K562 (cell line): ENCODE results near the gene TRIM27. TPM values are rescaled to one million over a fixed set of nuclear protein-coding genes. Genes with fewer than 3 reads are reported as not detected.

Experiments
- ATAC-seq: fragments of 200-7000 bp; cut with Tn5 transposase; 3 replicates; pipeline ENCODE4 v1.9.1; 2020; ENCODE audit warnings: moderate library complexity
- BruUV-seq: library from RNA; stranded (reverse); fragments of 400-500 nt; replicated peaks from 2 replicates; lab custom pipeline; 2021; lab: Mats Ljungman, UMichigan
- CTCF ChIA-PET: fragments of 300-600 bp; formaldehyde crosslinking; extraction: SDS; loops from one replicate; lab custom pipeline; 2021; ENCODE audit warnings: low intra/inter-chr PET ratio; lab: Yijun Ruan, JAX
- POLR2A ChIA-PET: fragments of 300-600, 350-650 bp; sonication (Branson Sonifier 250); formaldehyde crosslinking; extraction: SDS; loops from one replicate; lab custom pipeline; 2021; ENCODE audit warnings: antibody characterized with exemption, inconsistent platforms; lab: Yijun Ruan, JAX
- DNase-seq, 4 experiments: peaks; one replicate each; pipeline versions ENCODE4 v3.0.0 to v3.0.0-alpha.2; 2011 to 2018; ENCODE audit warnings: low spot score in 3 of 4, mixed read lengths in 3 of 4; ENCODE audit errors: extremely low read depth in 1 of 4
- FAIRE-seq: peaks from 2 replicates; lab custom pipeline; 2011; peaks lifted over from hg19 to GRCh38; lab: Jason Lieb, UNC
- H2AFZ ChIP-seq: 2 replicates; pipeline ENCODE4 v1.6.0; 2011; ENCODE audit warnings: low read depth, low read length, control low read depth, inconsistent platforms
- H3K27ac ChIP-seq: fragments of 200-600 bp; 3 replicates; pipeline ENCODE4 v1.8.0; 2011; ENCODE audit warnings: low read depth, mild to moderate bottlenecking, control low read depth, inconsistent platforms, low read length, moderate library complexity, mixed read lengths; ENCODE audit errors: extremely low read depth
- H3K27me3 ChIP-seq, 2 experiments: fragments of 300-600 bp in 1 of 2; 2 replicates in 1 of 2; 3 replicates in 1 of 2; pipeline versions ENCODE4 v1.6.0 to v1.8.0; 2011; ENCODE audit warnings: inconsistent platforms in 2 of 2, low read length in 2 of 2, mild to moderate bottlenecking in 1 of 2, mixed read lengths in 1 of 2, moderate library complexity in 1 of 2; ENCODE audit not compliant: control insufficient read depth in 2 of 2, insufficient read depth in 2 of 2
- H3K36me3 ChIP-seq: fragments of 300-600 bp; 3 replicates; pipeline ENCODE4 v1.8.0; 2011; ENCODE audit warnings: mild to moderate bottlenecking, low read length, inconsistent platforms; ENCODE audit not compliant: control insufficient read depth, insufficient read depth
- H3K4me1 ChIP-seq, 2 experiments: fragments of 200-600 bp in 1 of 2; replicated peaks in 1 of 2; 2 replicates in 1 of 2; 3 replicates in 1 of 2; pipeline versions ENCODE4 v1.5.1 to v1.8.0; 2011; ENCODE audit warnings: inconsistent platforms in 2 of 2, low read length in 2 of 2, mild to moderate bottlenecking in 1 of 2, mixed read lengths in 1 of 2, moderate library complexity in 1 of 2; ENCODE audit not compliant: control insufficient read depth in 2 of 2, insufficient read depth in 2 of 2
- H3K4me2 ChIP-seq: 2 replicates; pipeline ENCODE4 v1.6.1; 2011; ENCODE audit warnings: low read length, control low read depth, inconsistent platforms, mixed read lengths; ENCODE audit not compliant: insufficient read depth
- H3K4me3 ChIP-seq: fragments of 200-600 bp; sonication (generic), shearing (Covaris generic); 2 replicates; pipeline ENCODE4 v1.5.1; 2016; ENCODE audit warnings: control low read depth, inconsistent platforms
- H3K79me2 ChIP-seq: fragments of 200-600 bp; 3 replicates; pipeline ENCODE4 v1.8.0; 2011; ENCODE audit warnings: low read length, inconsistent platforms; ENCODE audit not compliant: control insufficient read depth, insufficient read depth
- H3K9ac ChIP-seq, 2 experiments: 2 replicates each; pipeline versions ENCODE4 v1.6.0 to v1.6.1; 2011; ENCODE audit warnings: low read depth in 2 of 2, low read length in 2 of 2, control low read depth in 1 of 2, inconsistent platforms in 1 of 2, mild to moderate bottlenecking in 1 of 2, mixed read lengths in 1 of 2; ENCODE audit not compliant: insufficient read depth in 1 of 2
- H3K9me1 ChIP-seq: one replicate; pipeline ENCODE4 v1.6.0; 2011; ENCODE audit warnings: inconsistent platforms, mild to moderate bottlenecking, low read length, moderate library complexity; ENCODE audit not compliant: control insufficient read depth, insufficient read depth
- H3K9me3 ChIP-seq: replicated peaks from 2 replicates; pipeline ENCODE4 v1.5.1; 2011; ENCODE audit warnings: low read depth, low read length, inconsistent platforms; ENCODE audit not compliant: control insufficient read depth, insufficient read depth
- H4K20me1 ChIP-seq: replicated peaks from 2 replicates; pipeline ENCODE4 v1.6.1; 2011; ENCODE audit warnings: low read length, inconsistent platforms, mixed read lengths; ENCODE audit not compliant: control insufficient read depth, insufficient read depth
- FIP1L1 ChIP-seq: fragments of 200-400 bp; formaldehyde crosslinking; IDR thresholded peaks from 2 replicates; pipeline ENCODE4 v1.6.1; 2018; ENCODE audit warnings: mild to moderate bottlenecking, low read depth, low read length; ENCODE audit not compliant: poor library complexity, severe bottlenecking
- FOXM1 ChIP-seq, 2 experiments: fragments of 450-650 bp in 1 of 2; sonication (generic) in 1 of 2; formaldehyde crosslinking in 1 of 2; IDR thresholded peaks; 2 replicates each; pipeline versions ENCODE4 v1.6.1 to v1.9.0; 2017 to 2022; ENCODE audit warnings: low read depth in 2 of 2, mild to moderate bottlenecking in 2 of 2, missing genetic modification reagents in 1 of 2, moderate library complexity in 1 of 2
- KDM2B ChIP-seq: fragments of 250-450 bp; sonication (Bioruptor Pico); IDR thresholded peaks from 2 replicates; pipeline ENCODE4 v1.8.0; 2021; ENCODE audit warnings: mild to moderate bottlenecking, moderate library complexity
- MEIS2 ChIP-seq: fragments of 450-650 bp; IDR thresholded peaks from 2 replicates; pipeline ENCODE4 v1.6.1; 2014; ENCODE audit warnings: mild to moderate bottlenecking; ENCODE audit not compliant: partially characterized antibody
- PHB2 ChIP-seq: fragments of 450-650 bp; IDR thresholded peaks from 2 replicates; pipeline ENCODE4 v1.6.1; 2017; ENCODE audit warnings: low read depth
- PRDM10 ChIP-seq: fragments of 450-650 bp; IDR thresholded peaks from 2 replicates; pipeline ENCODE4 v1.6.1; 2018; ENCODE audit not compliant: partially characterized antibody
- SMARCA5 ChIP-seq: fragments of 450-650 bp; IDR thresholded peaks from 2 replicates; pipeline ENCODE4 v1.6.1; 2016
- SNIP1 ChIP-seq: fragments of 450-650 bp; IDR thresholded peaks from 2 replicates; pipeline ENCODE4 v1.7.1; 2017; ENCODE audit warnings: low read depth, mild to moderate bottlenecking
- ZNF124 ChIP-seq: sonication (generic); formaldehyde crosslinking; IDR thresholded peaks from 2 replicates; pipeline ENCODE4 v1.8.1; 2022; ENCODE audit warnings: missing genetic modification reagents
- ZNF609 ChIP-seq: sonication (generic); formaldehyde crosslinking; IDR thresholded peaks from 2 replicates; pipeline ENCODE4 v1.8.1; 2023; ENCODE audit warnings: missing genetic modification reagents, mild to moderate bottlenecking, borderline replicate concordance
- WGBS: fragments of 100-300 bp; shearing (Covaris generic); methylation state at CpG from one replicate; pipeline ENCODE4 v1.1.6; 2016; ENCODE audit warnings: low coverage, mixed read lengths; ENCODE audit not compliant: insufficient coverage; ENCODE audit errors: missing lambda C conversion rate; 5-methylcytosine and 5-hydroxymethylcytosine counted together
- in situ Hi-C: fragments of 300-500 bp; cut with MboI; formaldehyde crosslinking; loops from 4 replicates; pipeline ENCODE4 v1.15.0; 2018; ENCODE audit warnings: inconsistent platforms, mixed read lengths
- intact Hi-C: fragments of 100-400 bp; cut with micrococcal nuclease; formaldehyde crosslinking; loops from 2 replicates; pipeline ENCODE4 v1.14.2; 2022
- polyA plus RNA-seq, 8 experiments: library from polyadenylated mRNA; depleted of rRNA in 4 of 8; stranded (reverse) in 5 of 8; unstranded in 3 of 8; fragments of >200 nt; fragmentation: Nextera tagmentation in 2 of 8; fragmentation: Illumina TruSeq in 1 of 8; extraction: Ambion mirVana in 2 of 8; extraction: Trizol in 1 of 8; gene quantifications; 2 replicates each; pipeline versions ENCODE4 v1.2.1 to v1.2.3, GENCODE V29; 2011 to 2014; ENCODE audit warnings: inconsistent platforms in 1 of 8, missing spikeins in 1 of 8
- total RNA-seq, 7 experiments: library from RNA; depleted of rRNA in 6 of 7; stranded (reverse); fragments of >200 nt in 6 of 7; fragmentation: Illumina TruSeq in 2 of 7; extraction: Trizol in 2 of 7; gene quantifications; 2 replicates each; pipeline versions ENCODE4 v1.2.1 to v1.2.3, GENCODE V29; 2011 to 2021; ENCODE audit warnings: low replicate concordance in 1 of 7

Gene TRIM27
- total and polyA plus RNA-seq, 9 of the 15 experiments (the other 6 are each of a cell fraction or from before 2014, with no cell fraction given), result 37.7 to 235 (median 122) TPM

DNA sequence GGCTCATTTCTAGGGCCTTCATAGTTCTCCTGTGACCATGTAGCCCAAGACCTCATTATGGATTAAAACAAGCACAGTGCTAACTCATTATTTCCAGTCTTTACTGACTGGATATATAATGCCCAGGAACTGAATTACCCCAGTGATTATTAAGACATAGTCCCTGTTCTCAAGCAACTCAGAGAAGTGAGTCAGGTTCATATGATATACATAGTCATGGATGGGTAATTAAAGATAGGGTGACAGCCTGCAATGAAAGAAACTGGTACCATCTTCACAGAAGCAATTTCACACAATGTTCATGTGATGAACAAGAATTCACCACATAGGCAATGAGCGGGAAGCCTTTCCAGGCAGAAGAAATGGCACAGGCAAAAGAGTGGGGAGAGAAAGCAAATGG is 3.5 kb downstream of the TRIM27 start (continued):
- no peak for TF ChIP-seq KDM2B (CRISPR knock-in tag)
- TF ChIP-seq FOXM1 (IDR thresholded peaks at IDR 0.05; ENCODE audit: low read depth), result no peak
- TF ChIP-seq FOXM1 (CRISPR knock-in tag; IDR thresholded peaks at IDR 0.05; ENCODE audit: low read depth), result no peak
- TF ChIP-seq, all 486 proteins: peak for 0

GRCh38 chr6:28914941-28915340 is 8.8 kb downstream of the TRIM27 start:
- no TSS peak for BruUV-seq
- no peaks in the 10 kb centered on the region for H3K27me3 ChIP-seq
- no peaks in the 10 kb centered on the region for H3K9me1 ChIP-seq
- no peak overlapping the region for H3K4me3 ChIP-seq
- in situ Hi-C loops (no loop called here), intact Hi-C loops (no loop called here)
- H3K79me2 ChIP-seq, result peaks cover 69% of the 10 kb centered on the region
- WGBS, result 100% methylated on average over 1 of the region's 2 CpGs
- ChIA-PET POLR2A (interaction anchor here (2.0 to 2.4 kb wide), 2 partner anchors 9 to 13 kb away, joined by 5 to 12 read pairs; partner anchors contain the start of gene TRIM27), CTCF (no interaction called here)
- H3K36me3 ChIP-seq, result peaks cover 92% of the 10 kb centered on the region
- H3K4me1 ChIP-seq, result no peaks in the 10 kb centered on the region; a peak in 2 of 5 replicates
- no peak for DNase-seq
- H3K4me2 ChIP-seq, result no peak overlapping the region
- FAIRE-seq, result no peak
- H3K27ac ChIP-seq, result no peak overlapping the region
- TF ChIP-seq PRDM10 (no peak), SMARCA5 (no peak), PHB2 (no peak), ZNF609 (CRISPR knock-in tag) (no peak), SNIP1 (no peak), FIP1L1 (no peak), ZNF124 (CRISPR knock-in tag) (no peak), MEIS2 (no peak)
- H3K9me3 ChIP-seq, result no peaks in the 10 kb centered on the region
- no peak overlapping the region for H3K9ac ChIP-seq
- no peak overlapping the region for H2AFZ ChIP-seq
- ATAC-seq, result no peak
- H4K20me1 ChIP-seq, result peaks cover 2% of the 10 kb centered on the region
